ENCODE results near the gene DMRTB1.

DNA sequence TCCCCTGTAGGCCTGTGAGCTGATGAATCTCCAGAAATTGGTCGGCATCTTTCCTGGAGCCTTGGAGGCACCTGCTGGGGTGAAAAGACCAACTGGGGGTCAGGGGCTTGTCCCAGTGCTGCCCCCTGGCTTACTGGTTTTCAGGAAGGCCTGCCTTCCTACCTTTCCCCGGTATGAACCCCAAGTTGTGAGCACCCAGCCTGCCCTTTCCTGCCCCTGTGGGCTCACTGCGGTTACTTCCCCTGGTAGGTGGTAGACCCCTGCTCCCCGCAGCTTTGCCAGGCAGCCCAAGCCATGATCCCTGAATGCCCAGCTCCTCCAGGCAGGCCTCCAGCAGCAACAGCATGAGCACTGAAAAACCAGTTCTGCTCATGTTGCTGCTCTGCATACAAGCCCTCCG lies 10.2 kb downstream of the DMRTB1 start:
- no peak for TF ChIP-seq POU2F2 (IDR thresholded peaks at IDR 0.05; ENCODE audit: low read depth, low read length)
- no peak for TF ChIP-seq POLR2AphosphoS5 (IDR thresholded peaks at IDR 0.05; ENCODE audit: low read depth, low read length)
- TF ChIP-seq POLR2A (IDR thresholded peaks at IDR 0.05; ENCODE audit: low read depth, low read length) = no peak
- TF ChIP-seq TAF1 (IDR thresholded peaks at IDR 0.05; ENCODE audit: low read depth, low read length) = no peak
